GM12892 (cell line): ENCODE results near the gene CD81.

Source experiments
- DNase-seq: peaks from one replicate; pipeline ENCODE4 v3.0.0; 2011; ENCODE audit not compliant: insufficient read length
- FAIRE-seq: peaks from 2 replicates; lab custom pipeline; 2011; peaks lifted over from hg19 to GRCh38; lab: Jason Lieb, UNC
- POLR2A ChIP-seq: IDR thresholded peaks from 2 replicates; pipeline ENCODE4 v1.6.1; 2011; ENCODE audit warnings: low read depth, low read length, control low read depth
- POLR2AphosphoS5 ChIP-seq: IDR thresholded peaks from 2 replicates; pipeline ENCODE4 v1.6.1; 2011; ENCODE audit warnings: low read depth, low read length, control low read depth
- TAF1 ChIP-seq: IDR thresholded peaks from 2 replicates; pipeline ENCODE4 v1.6.1; 2011; ENCODE audit warnings: low read depth, mild to moderate bottlenecking, control low read depth, low read length, borderline replicate concordance

CD81 gene

GRCh38 chr11:2408671-2409070, 31.6 kb downstream of the CD81 start:
- TF ChIP-seq TAF1 (no peak), POLR2AphosphoS5 (no peak), POLR2A (no peak)
- DNase-seq (no peak), FAIRE-seq (no peak)

DNA sequence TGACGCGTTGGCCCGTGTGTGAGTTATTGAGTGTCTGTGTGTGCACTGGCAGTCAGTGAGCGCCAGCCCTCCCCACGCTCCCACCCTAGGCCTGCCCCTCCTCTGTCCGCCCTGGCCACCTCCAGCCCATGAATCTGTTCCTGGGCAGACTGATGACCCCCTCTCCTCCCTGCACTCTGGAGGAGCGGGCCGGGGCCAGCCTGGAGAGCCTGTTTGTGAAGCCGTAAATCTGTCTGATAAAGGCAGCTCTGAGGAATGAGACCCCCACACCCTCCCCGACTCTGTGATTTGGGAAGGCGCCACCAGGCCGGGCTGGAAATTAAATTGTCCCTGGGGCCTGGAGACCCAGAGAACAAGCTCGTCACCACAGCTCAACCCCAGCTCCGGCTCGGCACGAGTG, 32.0 kb downstream of the CD81 start:
- DNase-seq (no peak), FAIRE-seq (no peak)
- TF ChIP-seq POLR2AphosphoS5 = no peak
- no peak for TF ChIP-seq TAF1
- no peak for TF ChIP-seq POLR2A

DNA sequence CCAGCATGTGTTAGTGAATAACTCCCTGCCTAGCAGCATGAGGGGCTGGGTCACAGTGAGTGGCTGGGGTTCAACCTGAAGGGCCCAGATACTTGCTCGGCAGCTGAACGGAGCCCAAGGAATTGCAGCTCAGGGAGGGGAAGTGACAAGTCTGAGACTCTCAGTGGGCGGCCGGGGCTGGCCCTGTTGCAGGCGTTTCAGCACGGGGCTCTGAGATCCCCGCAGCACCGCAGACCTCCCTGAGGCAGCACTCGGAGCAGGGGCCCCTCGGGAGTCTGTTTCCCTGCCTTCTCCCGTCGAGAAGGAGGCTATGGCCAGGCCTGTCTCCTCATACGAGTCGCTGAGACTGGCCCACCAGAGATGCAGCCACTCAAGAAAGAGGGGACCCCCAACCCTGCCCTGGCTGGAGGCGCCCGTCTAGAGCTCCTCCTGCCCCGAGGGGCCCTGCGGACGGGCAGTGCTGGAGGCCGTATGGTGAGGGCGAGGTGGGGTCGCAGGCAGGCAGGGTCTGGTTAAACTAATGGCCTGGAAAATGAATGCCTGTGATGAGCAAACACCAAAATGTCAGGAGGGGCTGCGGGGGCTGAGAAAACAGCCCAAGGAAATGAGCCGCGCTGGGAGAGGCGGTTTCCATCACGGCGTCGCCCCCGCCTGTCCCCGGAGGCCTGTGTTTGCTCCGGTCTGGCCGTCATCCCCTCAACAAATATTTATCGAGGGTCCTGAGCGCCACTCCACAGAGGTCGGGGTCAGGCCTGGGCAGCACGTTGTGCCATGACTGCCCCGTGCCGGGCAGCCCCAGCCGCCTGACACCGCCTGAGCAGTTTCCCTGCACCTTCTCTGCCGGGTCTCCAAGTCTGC, 32.7 kb downstream of the CD81 start:
- DNase-seq (no peak), FAIRE-seq (no peak)
- TF ChIP-seq POLR2A (no peak), POLR2AphosphoS5 (no peak), TAF1 (no peak)

GRCh38 chr11:2410616-2411015, 33.5 kb downstream of the CD81 start:
- TF ChIP-seq POLR2AphosphoS5 = no peak
- FAIRE-seq (no peak), DNase-seq (no peak)

DNA sequence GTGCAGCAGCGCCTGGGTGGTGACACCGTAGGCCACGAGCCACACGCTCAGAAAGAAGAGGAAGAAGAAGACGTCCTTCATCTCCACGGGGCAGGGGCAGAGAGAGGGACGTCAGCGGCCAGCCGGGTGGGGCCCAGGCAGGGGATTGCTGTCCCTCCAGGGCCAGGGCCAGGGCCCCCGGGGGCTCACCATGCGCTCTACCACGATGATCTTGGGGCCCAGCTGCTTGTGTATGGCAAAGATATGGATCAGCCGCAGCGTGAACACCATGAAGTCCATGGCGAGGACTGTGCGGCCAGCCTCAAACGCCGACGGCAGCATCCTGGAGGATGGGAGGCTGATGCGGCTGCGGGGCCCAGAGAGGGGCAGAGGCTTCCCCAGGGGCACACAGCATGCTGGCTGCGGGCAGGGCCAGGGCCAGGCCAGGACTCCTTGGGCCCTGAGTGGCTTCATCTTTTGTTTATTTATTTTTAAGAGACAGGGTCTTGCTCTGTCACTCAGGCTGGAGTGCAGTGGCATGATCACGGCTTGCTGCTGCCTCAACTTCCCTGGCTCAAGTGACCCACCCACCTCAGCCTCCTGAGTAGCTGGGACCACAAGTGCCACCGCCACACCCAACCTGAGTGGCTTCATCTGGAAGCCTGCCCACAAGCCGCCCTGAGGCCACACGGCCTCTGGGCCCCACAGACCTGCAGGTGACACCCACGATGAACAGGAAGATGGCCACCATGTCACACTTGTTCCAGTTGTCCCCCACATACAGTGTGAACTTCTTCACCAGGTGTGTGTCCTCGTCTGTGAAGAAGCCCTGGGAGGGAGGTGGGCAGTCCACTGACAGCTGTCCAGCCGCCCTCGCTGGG, 34.6 kb downstream of the CD81 start:
- no peak for FAIRE-seq
- no peak for DNase-seq
- TF ChIP-seq POLR2AphosphoS5 (no peak), TAF1 (no peak), POLR2A (no peak)

- DNase-seq (no peak), FAIRE-seq (no peak)
- TF ChIP-seq POLR2A = no peak
- no peak for TF ChIP-seq POLR2AphosphoS5
- TF ChIP-seq TAF1 = no peak
Observed at GRCh38 chr11:2412323-2412722, 35.2 kb downstream of the CD81 start.

DNA sequence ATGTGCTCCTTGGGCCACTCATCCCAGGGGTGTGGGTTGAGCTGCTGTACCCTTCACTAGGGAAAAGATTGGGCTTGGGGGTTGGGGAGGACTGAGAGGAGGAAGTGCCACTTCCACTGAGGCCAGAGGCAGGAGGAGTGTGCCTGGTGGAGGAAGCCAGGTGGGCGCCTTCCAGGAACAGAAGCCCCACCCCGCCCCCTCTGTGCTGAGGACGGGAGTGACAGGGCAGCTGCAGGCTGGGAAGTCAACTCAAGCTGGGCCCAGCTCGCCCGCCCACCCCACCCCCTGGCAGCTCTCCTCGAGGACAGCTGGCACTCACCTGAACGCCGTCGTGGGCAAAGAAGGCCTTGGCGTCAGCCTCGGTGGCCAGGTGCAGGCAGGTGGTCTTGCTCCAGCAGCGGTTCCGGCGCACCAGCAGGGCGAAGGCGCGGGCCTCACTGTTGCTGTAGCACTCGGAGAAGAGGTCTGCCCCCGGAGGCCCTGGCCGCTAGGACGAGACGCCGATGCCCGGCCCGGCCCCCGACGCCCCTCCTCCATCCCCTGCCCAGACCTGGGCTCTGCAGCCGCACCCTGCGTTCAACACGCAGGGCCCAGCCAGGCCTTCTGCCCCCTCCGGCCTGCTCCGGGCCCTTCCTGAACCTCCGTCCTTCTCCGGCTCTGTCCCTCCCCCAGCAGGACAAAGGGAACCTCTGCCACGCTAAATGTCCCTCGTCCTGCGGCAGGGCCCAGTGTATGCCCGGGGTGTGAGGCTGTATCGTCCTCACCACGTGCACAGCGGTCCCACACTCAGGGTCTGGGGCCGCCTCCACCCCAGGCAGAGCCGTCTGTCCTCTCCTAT, 36.9 kb downstream of the CD81 start:
- DNase-seq (no peak), FAIRE-seq (no peak)
- TF ChIP-seq POLR2AphosphoS5 = no peak
- no peak for TF ChIP-seq TAF1
- TF ChIP-seq POLR2A = no peak

GRCh38 chr11:2414616-2415015, 37.5 kb downstream of the CD81 start:
- FAIRE-seq = no peak

DNA sequence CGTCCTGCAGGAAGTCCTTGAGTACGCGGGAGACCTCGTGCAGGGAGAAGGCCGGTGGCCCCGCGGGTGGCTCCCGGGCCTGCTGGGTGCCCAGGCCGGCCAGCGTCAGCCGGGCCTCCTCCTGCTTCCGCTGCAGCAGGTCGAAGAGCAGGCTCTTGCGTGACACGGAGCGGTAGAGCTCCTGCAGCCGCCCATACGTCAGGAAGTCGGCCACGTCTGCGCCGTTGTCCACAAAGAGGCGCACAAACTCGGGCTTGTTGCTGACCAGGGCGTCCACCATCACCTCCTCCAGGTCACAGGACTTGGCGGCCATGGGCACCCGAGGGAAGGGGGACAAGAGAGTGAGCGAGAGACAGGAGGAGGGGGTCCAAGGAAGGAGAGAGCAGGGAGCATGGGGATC, 38.1 kb downstream of the CD81 start:
- DNase-seq (no peak), FAIRE-seq (no peak)
- TF ChIP-seq POLR2A (no peak), TAF1 (no peak), POLR2AphosphoS5 (no peak)

More at GRCh38 chr11:2414616-2415015, 37.5 kb downstream of the CD81 start:
- TF ChIP-seq POLR2AphosphoS5 (no peak), POLR2A (no peak), TAF1 (no peak)
- DNase-seq = no peak

DNA sequence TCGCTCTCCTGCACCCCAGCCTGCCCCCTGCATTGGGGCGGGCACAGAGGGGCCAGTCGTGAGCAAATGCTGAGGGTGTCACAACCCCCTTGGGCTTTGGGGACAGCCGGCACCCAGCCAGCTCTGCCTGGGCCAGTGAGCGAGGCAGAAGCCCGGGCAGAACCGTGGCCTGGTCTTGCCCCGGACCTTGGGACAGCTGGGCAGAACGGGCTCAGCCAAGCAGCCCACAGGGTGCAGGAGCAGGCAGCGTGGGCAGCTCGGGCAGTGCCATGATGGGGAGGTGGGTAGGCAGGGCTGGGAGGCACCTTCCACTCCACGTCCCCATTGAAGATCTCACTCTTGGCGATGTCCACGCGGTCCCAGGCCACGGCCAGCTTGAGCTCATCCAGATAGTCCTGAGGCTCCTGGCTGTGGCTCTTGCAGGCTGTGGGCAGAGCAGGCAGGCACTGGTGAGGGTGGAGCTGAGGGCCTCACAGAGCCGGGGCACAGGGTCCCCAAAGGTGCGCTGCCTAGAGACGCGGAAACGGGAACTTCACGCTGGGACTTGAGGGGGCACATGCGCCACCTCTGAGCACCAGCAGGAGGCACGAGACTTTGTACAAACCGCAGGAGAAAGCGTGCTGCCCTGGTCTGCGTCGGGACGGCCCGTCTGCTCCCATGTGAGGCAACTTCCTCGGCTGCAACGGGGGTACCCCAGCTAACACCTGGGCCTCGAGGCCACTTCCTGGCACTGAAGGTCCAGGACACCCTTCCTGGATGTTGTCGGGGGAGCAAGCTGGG, 38.7 kb downstream of the CD81 start:
- FAIRE-seq (no peak), DNase-seq (no peak)
- TF ChIP-seq POLR2A = no peak
- TF ChIP-seq TAF1 = no peak
- TF ChIP-seq POLR2AphosphoS5 = no peak

GRCh38 chr11:2416765-2417164, 39.7 kb downstream of the CD81 start:
- no peak for DNase-seq
- TF ChIP-seq POLR2AphosphoS5 (no peak), TAF1 (no peak), POLR2A (no peak)
- no peak for FAIRE-seq
